HepG2 (cell line): ENCODE results near the gene UST. TPM values are rescaled to one million over a fixed set of nuclear protein-coding genes. Genes with fewer than 3 reads are reported as not detected.

ENCODE experiments used
- ATAC-seq: fragments of 200-7000 bp; cut with Tn5 transposase; 3 replicates; pipeline ENCODE4 v1.9.1; 2020; ENCODE audit warnings: mild to moderate bottlenecking, moderate library complexity
- BruUV-seq: library from RNA; stranded (reverse); fragments of 400-500 nt; replicated peaks from 2 replicates; lab custom pipeline; 2021; lab: Mats Ljungman, UMichigan
- CTCF ChIA-PET: fragments of 300-600 bp; formaldehyde crosslinking; extraction: SDS; loops from one replicate; lab custom pipeline; 2021; ENCODE audit warnings: low total read pairs, inconsistent platforms, low intra/inter-chr PET ratio; lab: Yijun Ruan, JAX
- POLR2A ChIA-PET: fragments of 350-600 bp; sonication (Branson Sonifier 250); formaldehyde crosslinking; loops from one replicate; lab custom pipeline; 2020; ENCODE audit warnings: antibody characterized with exemption, inconsistent platforms; lab: Yijun Ruan, JAX
- DNase-seq: peaks from one replicate; pipeline ENCODE4 v3.0.0-alpha.2; 2015; ENCODE audit warnings: low spot score
- FAIRE-seq: peaks from 3 replicates; lab custom pipeline; 2011; peaks lifted over from hg19 to GRCh38; lab: Jason Lieb, UNC
- H2AFZ ChIP-seq: one replicate; pipeline ENCODE4 v1.6.1; 2011; ENCODE audit warnings: low read length, inconsistent platforms
- H3K27ac ChIP-seq: fragments of 300-600 bp; 3 replicates; pipeline ENCODE4 v1.8.0; 2011; ENCODE audit warnings: mixed run types, mild to moderate bottlenecking, mixed read lengths, low read length, inconsistent platforms; ENCODE audit not compliant: insufficient read depth; ENCODE audit errors: extremely low read length
- H3K27me3 ChIP-seq, 2 experiments: fragments of 200-600 bp in 1 of 2; 2 replicates in 1 of 2; 3 replicates in 1 of 2; pipeline versions ENCODE4 v1.6.0 to v1.8.0; 2011; ENCODE audit warnings: low read length in 2 of 2, mild to moderate bottlenecking in 2 of 2, moderate library complexity in 2 of 2, inconsistent platforms in 1 of 2; ENCODE audit not compliant: insufficient read depth in 2 of 2, control insufficient read depth in 1 of 2
- H3K36me3 ChIP-seq, 2 experiments: fragments of 200-600 bp in 1 of 2; replicated peaks in 1 of 2; 2 replicates in 1 of 2; 3 replicates in 1 of 2; pipeline versions ENCODE4 v1.5.1 to v1.8.0; 2011; ENCODE audit warnings: low read length in 2 of 2, inconsistent platforms in 1 of 2; ENCODE audit not compliant: insufficient read depth in 2 of 2, control insufficient read depth in 1 of 2
- H3K4me1 ChIP-seq: 2 replicates; pipeline ENCODE4 v1.5.1; 2012; ENCODE audit warnings: low read length, inconsistent platforms; ENCODE audit not compliant: insufficient read depth
- H3K4me2 ChIP-seq: 2 replicates; pipeline ENCODE4 v1.6.0; 2011; ENCODE audit warnings: low read depth, low read length, inconsistent platforms
- H3K4me3 ChIP-seq, 3 experiments: fragments of 200-600 bp in 1 of 3; sonication (generic), shearing (Covaris generic) in 1 of 3; replicated peaks in 1 of 3; 2 replicates each; pipeline ENCODE4 v1.5.1; 2011 to 2016; ENCODE audit warnings: low read length in 3 of 3, inconsistent platforms in 2 of 3, low read depth in 2 of 3, mild to moderate bottlenecking in 2 of 3, control low read depth in 1 of 3, mixed read lengths in 1 of 3; ENCODE audit not compliant: insufficient read depth in 1 of 3
- H3K79me2 ChIP-seq: one replicate; pipeline ENCODE4 v1.6.1; 2011; ENCODE audit warnings: low read length, inconsistent platforms; ENCODE audit not compliant: insufficient read depth
- H3K9ac ChIP-seq: 2 replicates; pipeline ENCODE4 v1.6.0; 2011; ENCODE audit warnings: mild to moderate bottlenecking, low read depth, low read length, inconsistent platforms; ENCODE audit not compliant: insufficient read depth
- H3K9me3 ChIP-seq: 2 replicates; pipeline ENCODE4 v1.5.1; 2012; ENCODE audit warnings: mild to moderate bottlenecking, low read length
- H4K20me1 ChIP-seq: 2 replicates; pipeline ENCODE4 v1.6.0; 2011; ENCODE audit warnings: inconsistent platforms, mild to moderate bottlenecking, low read length, moderate library complexity; ENCODE audit not compliant: insufficient read depth
- GABPB1 ChIP-seq: IDR thresholded peaks from 2 replicates; pipeline ENCODE4 v1.6.1; 2016; ENCODE audit warnings: mild to moderate bottlenecking, missing genetic modification reagents, moderate library complexity, missing compliant biosample characterization
- MEIS2 ChIP-seq: sonication (generic); formaldehyde crosslinking; IDR thresholded peaks from 2 replicates; pipeline ENCODE4 v1.9.0; 2021; ENCODE audit warnings: mild to moderate bottlenecking, missing genetic modification reagents
- MTF2 ChIP-seq: sonication (generic); formaldehyde crosslinking; IDR thresholded peaks from 2 replicates; pipeline ENCODE4 v1.5.0; 2020; ENCODE audit warnings: missing genetic modification reagents, borderline replicate concordance
- PHF20 ChIP-seq: sonication (generic); formaldehyde crosslinking; IDR thresholded peaks from 2 replicates; pipeline ENCODE4 v1.5.0; 2020; ENCODE audit warnings: mild to moderate bottlenecking, missing genetic modification reagents
- TEAD3 ChIP-seq: optimal IDR thresholded peaks from 2 replicates; pipeline ENCODE3; 2016; ENCODE audit warnings: borderline replicate concordance
- ZNF513 ChIP-seq: sonication (generic); formaldehyde crosslinking; conservative IDR thresholded peaks from 2 replicates; pipeline ENCODE4 v1.5.0; 2020; ENCODE audit warnings: missing genetic modification reagents
- ZNF567 ChIP-seq: sonication (generic); formaldehyde crosslinking; IDR thresholded peaks from 2 replicates; pipeline ENCODE4 v1.8.1; 2023; ENCODE audit warnings: mild to moderate bottlenecking, missing genetic modification reagents, borderline replicate concordance
- ZNF879 ChIP-seq: sonication (generic); formaldehyde crosslinking; IDR thresholded peaks from 2 replicates; pipeline ENCODE4 v1.8.1; 2023; ENCODE audit warnings: missing genetic modification reagents
- WGBS: methylation state at CpG from one replicate; pipeline ENCODE4 v1.1.6; 2017; ENCODE audit warnings: low lambda C conversion rate; 5-methylcytosine and 5-hydroxymethylcytosine counted together
- in situ Hi-C: cut with HindIII; loops from 2 replicates; pipeline ENCODE4 v1.10.0; 2017; ENCODE audit warnings: low pct_unique_long_range_greater_than_20kb; ENCODE audit not compliant: extremely low pct_ligation_motif_present
- intact Hi-C: fragments of 100-400 bp; cut with micrococcal nuclease; formaldehyde crosslinking; loops from one replicate; pipeline ENCODE4 v1.10.0; 2022; ENCODE audit not compliant: unreplicated experiment
- polyA plus RNA-seq, 8 experiments: library from polyadenylated mRNA; depleted of rRNA in 3 of 8; stranded (reverse) in 7 of 8; unstranded in 1 of 8; fragments of >200 nt; fragmentation: Illumina TruSeq in 4 of 8; extraction: Trizol in 4 of 8; gene quantifications; 2 replicates each; pipeline versions ENCODE4 v1.2.1 to v1.2.3, GENCODE V29; 2011 to 2016; ENCODE audit warnings: low read depth in 4 of 8, missing spikeins in 1 of 8, mixed read lengths in 1 of 8; ENCODE audit not compliant: insufficient read depth in 1 of 8
- total RNA-seq, 5 experiments: library from RNA; depleted of rRNA; stranded (reverse); fragments of >200 nt; fragmentation: Illumina TruSeq; extraction: Trizol; gene quantifications; 2 replicates each; pipeline ENCODE4 v1.2.3, GENCODE V29; 2016; ENCODE audit warnings: low read depth in 1 of 5
- TF ChIP-seq, protein P1 (sequence below): sonication (generic); formaldehyde crosslinking; IDR thresholded peaks from 2 replicates; pipeline ENCODE4 v1.5.0; 2020; ENCODE audit warnings: mild to moderate bottlenecking, missing genetic modification reagents
- TF ChIP-seq, protein P2 (sequence below): fragments of 450-650 bp; IDR thresholded peaks from 2 replicates; pipeline ENCODE4 v1.6.1; 2016
- TF ChIP-seq, protein P3 (sequence below): IDR thresholded peaks from 2 replicates; pipeline ENCODE4 v1.6.1; 2016

UST gene
- total and polyA plus RNA-seq, 2 of the 13 experiments (the other 11 are each of a cell fraction or from before 2014, with no cell fraction given): 0.27 TPM; not detected in 1

- TF ChIP-seq ZNF879 (no peak), MTF2 (no peak)
- TF ChIP-seq, all 625 proteins: peak for 0
These were observed 22.6 kb downstream of the UST start (continued) for GRCh38 chr6:148769304-148769968.

DNA sequence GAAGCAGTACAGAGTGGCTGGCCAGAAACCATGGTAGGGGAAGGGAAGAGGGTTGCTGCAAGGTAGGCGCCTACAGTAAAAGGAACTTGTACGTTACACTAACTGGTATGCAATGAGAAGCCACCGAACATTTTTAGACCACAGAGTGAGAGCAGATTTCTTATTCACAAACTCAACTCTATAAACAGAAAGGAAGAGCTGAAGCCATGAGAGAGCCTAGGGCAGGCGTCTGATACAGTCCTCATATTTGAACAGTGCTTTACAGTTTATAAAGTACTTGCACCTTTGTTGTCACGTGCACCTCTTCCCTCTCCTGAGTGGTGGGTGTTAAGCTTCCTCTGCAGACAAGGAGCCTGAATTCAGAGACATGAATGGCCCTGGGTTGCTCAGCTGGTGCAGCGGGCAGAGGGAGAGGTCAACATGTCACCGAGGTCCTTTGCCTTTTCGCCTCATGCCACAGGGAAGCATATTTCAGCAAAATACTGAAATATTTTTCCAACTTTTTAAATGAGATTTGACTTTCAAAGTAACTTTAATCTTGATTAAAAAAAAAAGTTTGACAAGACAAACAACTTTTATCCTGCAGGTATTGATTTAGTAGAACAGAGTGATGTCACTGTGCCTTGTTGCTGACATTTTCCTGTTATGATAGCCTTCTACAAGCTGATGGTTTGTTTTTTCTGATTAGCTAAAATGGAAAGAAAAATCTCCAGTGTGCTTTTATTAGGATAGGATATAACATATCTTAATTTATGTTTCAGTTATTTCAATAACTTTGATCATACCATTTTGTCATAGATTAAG lies 23.8 kb downstream of the UST start:
- Histone ChIP-seq H3K27ac (no peak overlapping the region), H3K36me3 (no peaks in the 10 kb centered on the region), H3K4me2 (no peak overlapping the region), H2AFZ (no peak overlapping the region), H3K27me3 (peaks cover 0 to 20% of the 10 kb centered on the region in 2 experiments; a peak in 1 of 5 replicates), H4K20me1 (no peaks in the 10 kb centered on the region), H3K9ac (no peak overlapping the region), H3K9me3 (no peaks in the 10 kb centered on the region), H3K79me2 (no peaks in the 10 kb centered on the region), H3K4me3 (no peak overlapping the region), H3K4me1 (no peaks in the 10 kb centered on the region)
- CTCF ChIA-PET: no interaction called here
- POLR2A ChIA-PET: no interaction called here
- no peak for ATAC-seq
- in situ Hi-C loops: no loop called here
- DNase-seq: no peak
- FAIRE-seq: no peak
- WGBS: 45% methylated on average over 8 of the region's 8 CpGs
- intact Hi-C loops: no loop called here
- no TSS peak for BruUV-seq
- TF ChIP-seq GABPB1 (CRISPR knock-in tag) (no peak), ZNF513 (CRISPR knock-in tag) (no peak), ZNF567 (no peak), PHF20 (CRISPR knock-in tag) (no peak), TEAD3 (no peak), MEIS2 (CRISPR knock-in tag) (no peak)
- TF ChIP-seq, protein P1, sequence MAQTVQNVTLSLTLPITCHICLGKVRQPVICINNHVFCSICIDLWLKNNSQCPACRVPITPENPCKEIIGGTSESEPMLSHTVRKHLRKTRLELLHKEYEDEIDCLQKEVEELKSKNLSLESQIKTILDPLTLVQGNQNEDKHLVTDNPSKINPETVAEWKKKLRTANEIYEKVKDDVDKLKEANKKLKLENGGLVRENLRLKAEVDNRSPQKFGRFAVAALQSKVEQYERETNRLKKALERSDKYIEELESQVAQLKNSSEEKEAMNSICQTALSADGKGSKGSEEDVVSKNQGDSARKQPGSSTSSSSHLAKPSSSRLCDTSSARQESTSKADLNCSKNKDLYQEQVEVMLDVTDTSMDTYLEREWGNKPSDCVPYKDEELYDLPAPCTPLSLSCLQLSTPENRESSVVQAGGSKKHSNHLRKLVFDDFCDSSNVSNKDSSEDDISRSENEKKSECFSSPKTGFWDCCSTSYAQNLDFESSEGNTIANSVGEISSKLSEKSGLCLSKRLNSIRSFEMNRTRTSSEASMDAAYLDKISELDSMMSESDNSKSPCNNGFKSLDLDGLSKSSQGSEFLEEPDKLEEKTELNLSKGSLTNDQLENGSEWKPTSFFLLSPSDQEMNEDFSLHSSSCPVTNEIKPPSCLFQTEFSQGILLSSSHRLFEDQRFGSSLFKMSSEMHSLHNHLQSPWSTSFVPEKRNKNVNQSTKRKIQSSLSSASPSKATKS: no peak
- TF ChIP-seq, protein P2, sequence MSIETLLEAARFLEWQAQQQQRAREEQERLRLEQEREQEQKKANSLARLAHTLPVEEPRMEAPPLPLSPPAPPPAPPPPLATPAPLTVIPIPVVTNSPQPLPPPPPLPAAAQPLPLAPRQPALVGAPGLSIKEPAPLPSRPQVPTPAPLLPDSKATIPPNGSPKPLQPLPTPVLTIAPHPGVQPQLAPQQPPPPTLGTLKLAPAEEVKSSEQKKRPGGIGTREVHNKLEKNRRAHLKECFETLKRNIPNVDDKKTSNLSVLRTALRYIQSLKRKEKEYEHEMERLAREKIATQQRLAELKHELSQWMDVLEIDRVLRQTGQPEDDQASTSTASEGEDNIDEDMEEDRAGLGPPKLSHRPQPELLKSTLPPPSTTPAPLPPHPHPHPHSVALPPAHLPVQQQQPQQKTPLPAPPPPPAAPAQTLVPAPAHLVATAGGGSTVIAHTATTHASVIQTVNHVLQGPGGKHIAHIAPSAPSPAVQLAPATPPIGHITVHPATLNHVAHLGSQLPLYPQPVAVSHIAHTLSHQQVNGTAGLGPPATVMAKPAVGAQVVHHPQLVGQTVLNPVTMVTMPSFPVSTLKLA: no peak
- TF ChIP-seq, protein P3, sequence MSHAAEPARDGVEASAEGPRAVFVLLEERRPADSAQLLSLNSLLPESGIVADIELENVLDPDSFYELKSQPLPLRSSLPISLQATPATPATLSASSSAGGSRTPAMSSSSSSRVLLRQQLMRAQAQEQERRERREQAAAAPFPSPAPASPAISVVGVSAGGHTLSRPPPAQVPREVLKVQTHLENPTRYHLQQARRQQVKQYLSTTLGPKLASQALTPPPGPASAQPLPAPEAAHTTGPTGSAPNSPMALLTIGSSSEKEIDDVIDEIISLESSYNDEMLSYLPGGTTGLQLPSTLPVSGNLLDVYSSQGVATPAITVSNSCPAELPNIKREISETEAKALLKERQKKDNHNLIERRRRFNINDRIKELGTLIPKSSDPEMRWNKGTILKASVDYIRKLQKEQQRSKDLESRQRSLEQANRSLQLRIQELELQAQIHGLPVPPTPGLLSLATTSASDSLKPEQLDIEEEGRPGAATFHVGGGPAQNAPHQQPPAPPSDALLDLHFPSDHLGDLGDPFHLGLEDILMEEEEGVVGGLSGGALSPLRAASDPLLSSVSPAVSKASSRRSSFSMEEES (CRISPR knock-in tag): no peak
